Naive thymus-derived CD4-positive, alpha-beta T cell (primary cell): ENCODE measurements around the gene CIAO2B. TPM values are rescaled to one million over a fixed set of nuclear protein-coding genes. Genes with fewer than 3 reads are reported as not detected.

Experiments
- ATAC-seq: fragments of 150-1000 bp; cut with Tn5 transposase; 2 replicates; pipeline ENCODE4 v1.10.0; 2021; ENCODE audit warnings: mild to moderate bottlenecking, moderate library complexity
- CTCF ChIA-PET: fragments of 350-600 bp; sonication (Branson Sonifier 250); formaldehyde crosslinking; loops from one replicate; lab custom pipeline; 2021; ENCODE audit warnings: antibody characterized with exemption; lab: Charles Lee
- POLR2A ChIA-PET: fragments of 350-600 bp; sonication (Branson Sonifier 250); formaldehyde crosslinking; loops from one replicate; lab custom pipeline; 2021; ENCODE audit warnings: antibody characterized with exemption, inconsistent platforms; lab: Charles Lee
- DNase-seq, 9 donors: peaks; one replicate each; pipeline versions ENCODE4 v3.0.0 to v3.0.0-alpha.2; 2020 to 2022; ENCODE audit warnings: mixed read lengths in 1 of 9
- H3K27ac ChIP-seq: one replicate; pipeline ENCODE4 v1.7.0; 2013; ENCODE audit warnings: mild to moderate bottlenecking, low read depth, low read length, moderate library complexity
- H3K27me3 ChIP-seq, 2 donors: one replicate each; pipeline ENCODE4 v1.7.0; 2013; ENCODE audit warnings: low read length in 2 of 2, mild to moderate bottlenecking in 2 of 2, moderate library complexity in 2 of 2; ENCODE audit not compliant: control insufficient read depth in 2 of 2, insufficient read depth in 2 of 2
- H3K36me3 ChIP-seq, 3 experiments: 1 replicate in 2 of 3; 2 replicates in 1 of 3; pipeline ENCODE4 v1.7.0; 2013; ENCODE audit warnings: low read length in 3 of 3, mild to moderate bottlenecking in 3 of 3, moderate library complexity in 1 of 3; ENCODE audit not compliant: insufficient read depth in 3 of 3, control insufficient read depth in 2 of 3
- H3K4me1 ChIP-seq, 2 donors: one replicate each; pipeline ENCODE4 v1.7.0; 2013; ENCODE audit warnings: low read length in 2 of 2, mild to moderate bottlenecking in 2 of 2, moderate library complexity in 1 of 2; ENCODE audit not compliant: control insufficient read depth in 2 of 2, insufficient read depth in 2 of 2
- H3K4me3 ChIP-seq: 2 replicates; pipeline ENCODE4 v1.7.0; 2013; ENCODE audit warnings: mild to moderate bottlenecking, low read length
- H3K9me3 ChIP-seq, 3 experiments: 1 replicate in 2 of 3; 2 replicates in 1 of 3; pipeline ENCODE4 v1.7.0; 2013; ENCODE audit warnings: low read length in 3 of 3; ENCODE audit not compliant: control insufficient read depth in 2 of 3
- H3K27ac Mint-ChIP-seq, 9 donors: one replicate each; pipeline ENCODE4 v1.8.0; 2020 to 2022; ENCODE audit warnings: mixed read lengths in 9 of 9, mild to moderate bottlenecking in 8 of 9, moderate library complexity in 5 of 9, inconsistent platforms in 2 of 9
- H3K27me3 Mint-ChIP-seq, 5 donors: one replicate each; pipeline ENCODE4 v1.8.0; 2021 to 2022; ENCODE audit warnings: mixed read lengths in 5 of 5, mild to moderate bottlenecking in 1 of 5
- H3K36me3 Mint-ChIP-seq, 5 donors: one replicate each; pipeline ENCODE4 v1.8.0; 2020 to 2022; ENCODE audit warnings: mixed read lengths in 5 of 5, mild to moderate bottlenecking in 3 of 5, inconsistent platforms in 1 of 5
- H3K4me1 Mint-ChIP-seq, 7 donors: one replicate each; pipeline ENCODE4 v1.8.0; 2020 to 2022; ENCODE audit warnings: mixed read lengths in 7 of 7, mild to moderate bottlenecking in 3 of 7, inconsistent platforms in 1 of 7
- H3K4me3 Mint-ChIP-seq, 10 donors: one replicate each; pipeline ENCODE4 v1.8.0; 2020 to 2022; ENCODE audit warnings: mild to moderate bottlenecking in 10 of 10, mixed read lengths in 10 of 10, moderate library complexity in 6 of 10, inconsistent platforms in 2 of 10
- H3K9me3 Mint-ChIP-seq, 11 donors: one replicate each; pipeline ENCODE4 v1.8.0; 2020 to 2022; ENCODE audit warnings: mixed read lengths in 11 of 11, mild to moderate bottlenecking in 4 of 11, inconsistent platforms in 1 of 11, moderate library complexity in 1 of 11
- intact Hi-C, 2 donors: fragments of 100-400 bp; cut with micrococcal nuclease; formaldehyde crosslinking; loops; one replicate each; pipeline ENCODE4 v1.15.1; 2023
- polyA plus RNA-seq, 2 donors: library from polyadenylated mRNA; unstranded; fragments of 300-500 nt; fragmentation: Illumina TruSeq; gene quantifications; one replicate each; pipeline ENCODE4 v1.2.3, GENCODE V29; 2021
- total RNA-seq, 6 experiments: library from RNA in 5 of 6; stranded (reverse) in 5 of 6; gene quantifications; 1 replicate in 5 of 6; 2 replicates in 1 of 6; pipeline ENCODE4 v1.2.3 and lab custom pipeline; 2021 to 2026

Gene CIAO2B
- total and polyA plus RNA-seq, 7 experiments from 2014 or later = 47.0 to 116 (median 61.6) TPM

GRCh38 chr16:66894948-66895688 lies 39.1 kb downstream of the CIAO2B start:
- Histone ChIP-seq H3K9me3 (no peaks in the 10 kb centered on the region), H3K4me3 (no peak overlapping the region), H3K4me1 (peaks cover 0 to 3% of the 10 kb centered on the region in 2 donors), H3K27me3 (no peaks in the 10 kb centered on the region), H3K27ac (no peak overlapping the region), H3K36me3 (no peaks in the 10 kb centered on the region)
- peaks cover 0 to 28% (median 12%) of the 10 kb centered on the region in 7 donors for H3K4me1 Mint-ChIP-seq
- no peak overlapping the region for H3K4me3 Mint-ChIP-seq
- peak overlapping the region in 1 of 9 donors; percentile 71 for H3K27ac Mint-ChIP-seq
- no peaks in the 10 kb centered on the region for H3K27me3 Mint-ChIP-seq
- peak; percentile 90 for ATAC-seq
- intact Hi-C loops = loop anchor here (1.0 to 10.0 kb wide), 4 partner anchors 30 to 120 kb away; partner anchors contain the start of gene RRAD (in 1 of the 2)
- CTCF ChIA-PET = interaction anchor here (0.7 to 1.5 kb wide), 3 partner anchors 22 to 27 kb away, joined by 3 to 4 read pairs (median 4); partner anchors contain the start of gene CDH16
- peak; percentile 22 to 63 (median 51) for DNase-seq
- POLR2A ChIA-PET = no interaction called here
- H3K36me3 Mint-ChIP-seq = peaks cover 0 to 5% (median 0%) of the 10 kb centered on the region in 5 donors
- peaks cover 0 to 2% (median 0%) of the 10 kb centered on the region in 11 donors for H3K9me3 Mint-ChIP-seq

GRCh38 chr16:66894055-66894454 lies 40.1 kb downstream of the CIAO2B start:
- Mint-ChIP-seq H3K27me3 (no peaks in the 10 kb centered on the region), H3K4me1 (peaks cover 0 to 28% (median 12%) of the 10 kb centered on the region in 7 donors), H3K36me3 (peaks cover 0 to 5% (median 0%) of the 10 kb centered on the region in 5 donors), H3K9me3 (peaks cover 0 to 2% (median 0%) of the 10 kb centered on the region in 11 donors), H3K27ac (peak overlapping the region in 1 of 9 donors; percentile 69), H3K4me3 (no peak overlapping the region)
- no peak for ATAC-seq
- no peaks in the 10 kb centered on the region for H3K9me3 ChIP-seq
- no peak overlapping the region for H3K4me3 ChIP-seq
- peaks cover 0 to 4% (median 0%) of the 10 kb centered on the region in 3 experiments for H3K36me3 ChIP-seq
- no peak overlapping the region for H3K27ac ChIP-seq
- no peaks in the 10 kb centered on the region for H3K27me3 ChIP-seq
- ChIA-PET CTCF (no interaction called here), POLR2A (no interaction called here)
- DNase-seq = no peak
- peaks cover 0 to 3% of the 10 kb centered on the region in 2 donors for H3K4me1 ChIP-seq
- intact Hi-C loops = loop anchor here in 1 of 2 donors (10.0 kb wide), 1 partner anchor 121 kb away; no protein-coding TSS in a partner anchor

GRCh38 chr16:66891797-66892196 lies 42.4 kb downstream of the CIAO2B start:
- H3K27me3 ChIP-seq = no peaks in the 10 kb centered on the region
- intact Hi-C loops = loop anchor here in 1 of 2 donors (10.0 kb wide), 1 partner anchor 123 kb away; no protein-coding TSS in a partner anchor
- ATAC-seq (no peak), DNase-seq (no peak)
- Mint-ChIP-seq H3K27me3 (no peaks in the 10 kb centered on the region), H3K36me3 (peaks cover 0 to 7% (median 0%) of the 10 kb centered on the region in 5 donors), H3K4me3 (no peak overlapping the region), H3K9me3 (peaks cover 0 to 2% (median 0%) of the 10 kb centered on the region in 11 donors), H3K27ac (no peak overlapping the region), H3K4me1 (peaks cover 6 to 42% (median 21%) of the 10 kb centered on the region in 7 donors)
- no peak overlapping the region for H3K4me3 ChIP-seq
- ChIA-PET CTCF (interaction anchor here (0.6 to 1.2 kb wide), 5 partner anchors 19 to 116 kb away, joined by 3 to 4 read pairs (median 3); no protein-coding TSS in a partner anchor), POLR2A (interaction anchor here (0.7 to 1.3 kb wide), 2 partner anchors 11 to 20 kb away, joined by 3 to 4 read pairs; no protein-coding TSS in a partner anchor)
- H3K27ac ChIP-seq = no peak overlapping the region
- H3K9me3 ChIP-seq = no peaks in the 10 kb centered on the region
- H3K36me3 ChIP-seq = peaks cover 0 to 6% (median 0%) of the 10 kb centered on the region in 3 experiments
- peaks cover 0 to 3% of the 10 kb centered on the region in 2 donors for H3K4me1 ChIP-seq

- no peak overlapping the region for H3K4me3 ChIP-seq
- CTCF ChIA-PET = interaction anchor here (1.3 kb wide), 1 partner anchor 19 kb away, joined by 3 read pairs; no protein-coding TSS in a partner anchor
- no peak for DNase-seq
- no peak overlapping the region for H3K4me3 Mint-ChIP-seq
- no peak for ATAC-seq
- no peaks in the 10 kb centered on the region for H3K27me3 ChIP-seq
- POLR2A ChIA-PET = no interaction called here
- no peaks in the 10 kb centered on the region for H3K9me3 ChIP-seq
- H3K27me3 Mint-ChIP-seq = no peaks in the 10 kb centered on the region
- peaks cover 6 to 46% (median 25%) of the 10 kb centered on the region in 7 donors for H3K4me1 Mint-ChIP-seq
- peaks cover 0 to 2% (median 0%) of the 10 kb centered on the region in 11 donors for H3K9me3 Mint-ChIP-seq
- peaks cover 0 to 10% (median 0%) of the 10 kb centered on the region in 3 experiments for H3K36me3 ChIP-seq
- peaks cover 0 to 3% of the 10 kb centered on the region in 2 donors for H3K4me1 ChIP-seq
- H3K27ac ChIP-seq = no peak overlapping the region
- intact Hi-C loops = loop anchor here in 1 of 2 donors (10.0 kb wide), 1 partner anchor 123 kb away; no protein-coding TSS in a partner anchor
- H3K36me3 Mint-ChIP-seq = peaks cover 0 to 7% (median 0%) of the 10 kb centered on the region in 5 donors
- H3K27ac Mint-ChIP-seq = peak overlapping the region in 2 of 9 donors; percentile 32 to 53
These were observed 42.8 kb downstream of the CIAO2B start for GRCh38 chr16:66891360-66891759.

GRCh38 chr16:66890799-66891198 lies 43.4 kb downstream of the CIAO2B start:
- Mint-ChIP-seq H3K4me3 (no peak overlapping the region), H3K9me3 (peaks cover 0 to 2% (median 0%) of the 10 kb centered on the region in 11 donors), H3K36me3 (peaks cover 0 to 7% (median 0%) of the 10 kb centered on the region in 5 donors), H3K27ac (peak overlapping the region in 3 of 9 donors; percentile 28 to 46 (median 32)), H3K4me1 (peaks cover 8 to 50% (median 28%) of the 10 kb centered on the region in 7 donors), H3K27me3 (no peaks in the 10 kb centered on the region)
- no peaks in the 10 kb centered on the region for H3K9me3 ChIP-seq
- peaks cover 0 to 3% of the 10 kb centered on the region in 2 donors for H3K4me1 ChIP-seq
- intact Hi-C loops = loop anchor here in 1 of 2 donors (10.0 kb wide), 1 partner anchor 124 kb away; no protein-coding TSS in a partner anchor
- no peak overlapping the region for H3K4me3 ChIP-seq
- peaks cover 0 to 14% (median 0%) of the 10 kb centered on the region in 3 experiments for H3K36me3 ChIP-seq
- DNase-seq (no peak), ATAC-seq (no peak)
- no peak overlapping the region for H3K27ac ChIP-seq
- CTCF ChIA-PET = interaction anchor here (0.7 to 1.3 kb wide), 2 partner anchors 13 to 18 kb away, joined by 3 read pairs; no protein-coding TSS in a partner anchor
- no peaks in the 10 kb centered on the region for H3K27me3 ChIP-seq
- POLR2A ChIA-PET = no interaction called here

- H3K9me3 Mint-ChIP-seq = peaks cover 0 to 2% (median 0%) of the 10 kb centered on the region in 11 donors
- H3K27me3 ChIP-seq = no peaks in the 10 kb centered on the region
- H3K4me3 Mint-ChIP-seq = no peak overlapping the region
- H3K27me3 Mint-ChIP-seq = no peaks in the 10 kb centered on the region
- no peak overlapping the region for H3K4me3 ChIP-seq
- no peak for DNase-seq
- peaks cover 9 to 51% (median 31%) of the 10 kb centered on the region in 7 donors for H3K4me1 Mint-ChIP-seq
- H3K9me3 ChIP-seq = no peaks in the 10 kb centered on the region
- CTCF ChIA-PET = interaction anchor here (0.8 kb wide), 1 partner anchor 281 kb away, joined by 3 read pairs; no protein-coding TSS in a partner anchor
- H3K36me3 Mint-ChIP-seq = peaks cover 0 to 16% (median 3%) of the 10 kb centered on the region in 5 donors
- peaks cover 0 to 26% (median 0%) of the 10 kb centered on the region in 3 experiments for H3K36me3 ChIP-seq
- no peak overlapping the region for H3K27ac ChIP-seq
- H3K27ac Mint-ChIP-seq = peak overlapping the region in 1 of 9 donors; percentile 33
- POLR2A ChIA-PET = interaction anchor here (0.6 to 0.8 kb wide), 3 partner anchors 10 to 240 kb away, joined by 3 to 6 read pairs (median 3); partner anchors contain the start of gene PDP2
- no peak for ATAC-seq
- intact Hi-C loops = loop anchor here in 1 of 2 donors (10.0 kb wide), 1 partner anchor 125 kb away; no protein-coding TSS in a partner anchor
- H3K4me1 ChIP-seq = peaks cover 0 to 3% of the 10 kb centered on the region in 2 donors
These were observed 44.6 kb downstream of the CIAO2B start for GRCh38 chr16:66889622-66890021.
